Measurements from ENCODE around the gene BACE2.

The BACE2 gene

GRCh38 chr21:41220208-41220733, 52.3 kb downstream of the BACE2 start:
- no peak overlapping the region for H3K4me3 ChIP-seq (ENCODE audit: low read depth in 1 of 2, low read length in 2 of 2)
- H3K9me3 ChIP-seq (ENCODE audit: control insufficient read depth in 1 of 2, low read length in 2 of 2), result no peaks in the 10 kb centered on the region
- H3K4me1 ChIP-seq (ENCODE audit: control insufficient read depth in 1 of 2, insufficient read depth in 2 of 2, low read length in 2 of 2), result peaks cover 12 to 15% of the 10 kb centered on the region in 2 donors
- H3K27me3 ChIP-seq (ENCODE audit: control insufficient read depth in 1 of 2, insufficient read depth in 2 of 2, low read length in 2 of 2), result no peaks in the 10 kb centered on the region
- H3K36me3 ChIP-seq (ENCODE audit: control insufficient read depth in 1 of 2, insufficient read depth in 2 of 2, low read length in 2 of 2), result no peaks in the 10 kb centered on the region
- H3K27ac ChIP-seq (ENCODE audit: low read depth, low read length), result no peak overlapping the region
- H3K9ac ChIP-seq (ENCODE audit: low read depth in 1 of 2, low read length in 2 of 2), result no peak overlapping the region

GRCh38 chr21:41222247-41223068, 54.5 kb downstream of the BACE2 start:
- H3K4me1 ChIP-seq (ENCODE audit: control insufficient read depth in 1 of 2, insufficient read depth in 2 of 2, low read length in 2 of 2), result peaks cover 12 to 20% of the 10 kb centered on the region in 2 donors
- H3K9me3 ChIP-seq (ENCODE audit: control insufficient read depth in 1 of 2, low read length in 2 of 2), result no peaks in the 10 kb centered on the region
- peaks cover 4 to 8% of the 10 kb centered on the region in 2 donors for H3K36me3 ChIP-seq (ENCODE audit: control insufficient read depth in 1 of 2, insufficient read depth in 2 of 2, low read length in 2 of 2)
- H3K4me3 ChIP-seq (ENCODE audit: low read depth in 1 of 2, low read length in 2 of 2), result no peak overlapping the region
- no peaks in the 10 kb centered on the region for H3K27me3 ChIP-seq (ENCODE audit: control insufficient read depth in 1 of 2, insufficient read depth in 2 of 2, low read length in 2 of 2)
- H3K9ac ChIP-seq (ENCODE audit: low read depth in 1 of 2, low read length in 2 of 2), result no peak overlapping the region
- no peak overlapping the region for H3K27ac ChIP-seq (ENCODE audit: low read depth, low read length)

GRCh38 chr21:41226853-41227252, 58.9 kb downstream of the BACE2 start:
- H3K4me3 ChIP-seq (ENCODE audit: low read depth in 1 of 2, low read length in 2 of 2), result no peak overlapping the region
- peaks cover 16 to 20% of the 10 kb centered on the region in 2 donors for H3K4me1 ChIP-seq (ENCODE audit: control insufficient read depth in 1 of 2, insufficient read depth in 2 of 2, low read length in 2 of 2)
- no peak overlapping the region for H3K9ac ChIP-seq (ENCODE audit: low read depth in 1 of 2, low read length in 2 of 2)
- no peaks in the 10 kb centered on the region for H3K27me3 ChIP-seq (ENCODE audit: control insufficient read depth in 1 of 2, insufficient read depth in 2 of 2, low read length in 2 of 2)
- no peaks in the 10 kb centered on the region for H3K9me3 ChIP-seq (ENCODE audit: control insufficient read depth in 1 of 2, low read length in 2 of 2)
- peaks cover 10 to 15% of the 10 kb centered on the region in 2 donors for H3K36me3 ChIP-seq (ENCODE audit: control insufficient read depth in 1 of 2, insufficient read depth in 2 of 2, low read length in 2 of 2)
- H3K27ac ChIP-seq (ENCODE audit: low read depth, low read length), result no peak overlapping the region

GRCh38 chr21:41227357-41228005, 59.5 kb downstream of the BACE2 start:
- peaks cover 16 to 20% of the 10 kb centered on the region in 2 donors for H3K4me1 ChIP-seq (ENCODE audit: control insufficient read depth in 1 of 2, insufficient read depth in 2 of 2, low read length in 2 of 2)
- H3K4me3 ChIP-seq (ENCODE audit: low read depth in 1 of 2, low read length in 2 of 2), result no peak overlapping the region
- peak overlapping the region; percentile 45 for H3K27ac ChIP-seq (ENCODE audit: low read depth, low read length)
- H3K9me3 ChIP-seq (ENCODE audit: control insufficient read depth in 1 of 2, low read length in 2 of 2), result no peaks in the 10 kb centered on the region
- H3K36me3 ChIP-seq (ENCODE audit: control insufficient read depth in 1 of 2, insufficient read depth in 2 of 2, low read length in 2 of 2), result peaks cover 10 to 15% of the 10 kb centered on the region in 2 donors
- H3K27me3 ChIP-seq (ENCODE audit: control insufficient read depth in 1 of 2, insufficient read depth in 2 of 2, low read length in 2 of 2), result no peaks in the 10 kb centered on the region
- no peak overlapping the region for H3K9ac ChIP-seq (ENCODE audit: low read depth in 1 of 2, low read length in 2 of 2)

- peak overlapping the region; percentile 45 for H3K27ac ChIP-seq (ENCODE audit: low read depth, low read length)
- no peak overlapping the region for H3K4me3 ChIP-seq (ENCODE audit: low read depth in 1 of 2, low read length in 2 of 2)
- H3K9ac ChIP-seq (ENCODE audit: low read depth in 1 of 2, low read length in 2 of 2), result no peak overlapping the region
- H3K9me3 ChIP-seq (ENCODE audit: control insufficient read depth in 1 of 2, low read length in 2 of 2), result no peaks in the 10 kb centered on the region
- no peaks in the 10 kb centered on the region for H3K27me3 ChIP-seq (ENCODE audit: control insufficient read depth in 1 of 2, insufficient read depth in 2 of 2, low read length in 2 of 2)
- peaks cover 16 to 20% of the 10 kb centered on the region in 2 donors for H3K4me1 ChIP-seq (ENCODE audit: control insufficient read depth in 1 of 2, insufficient read depth in 2 of 2, low read length in 2 of 2)
- peaks cover 10 to 15% of the 10 kb centered on the region in 2 donors for H3K36me3 ChIP-seq (ENCODE audit: control insufficient read depth in 1 of 2, insufficient read depth in 2 of 2, low read length in 2 of 2)
These were observed 60.0 kb downstream of the BACE2 start for GRCh38 chr21:41228006-41228370.

- H3K4me1 ChIP-seq (ENCODE audit: control insufficient read depth in 1 of 2, insufficient read depth in 2 of 2, low read length in 2 of 2), result peaks cover 16 to 20% of the 10 kb centered on the region in 2 donors
- no peak overlapping the region for H3K27ac ChIP-seq (ENCODE audit: low read depth, low read length)
- no peak overlapping the region for H3K4me3 ChIP-seq (ENCODE audit: low read depth in 1 of 2, low read length in 2 of 2)
- no peaks in the 10 kb centered on the region for H3K27me3 ChIP-seq (ENCODE audit: control insufficient read depth in 1 of 2, insufficient read depth in 2 of 2, low read length in 2 of 2)
- H3K9ac ChIP-seq (ENCODE audit: low read depth in 1 of 2, low read length in 2 of 2), result no peak overlapping the region
- H3K9me3 ChIP-seq (ENCODE audit: control insufficient read depth in 1 of 2, low read length in 2 of 2), result no peaks in the 10 kb centered on the region
- H3K36me3 ChIP-seq (ENCODE audit: control insufficient read depth in 1 of 2, insufficient read depth in 2 of 2, low read length in 2 of 2), result peaks cover 10 to 15% of the 10 kb centered on the region in 2 donors
These were observed 60.5 kb downstream of the BACE2 start for GRCh38 chr21:41228492-41228891.

- H3K9me3 ChIP-seq (ENCODE audit: control insufficient read depth in 1 of 2, low read length in 2 of 2), result no peaks in the 10 kb centered on the region
- H3K9ac ChIP-seq (ENCODE audit: low read depth in 1 of 2, low read length in 2 of 2), result no peak overlapping the region
- peaks cover 10 to 15% of the 10 kb centered on the region in 2 donors for H3K36me3 ChIP-seq (ENCODE audit: control insufficient read depth in 1 of 2, insufficient read depth in 2 of 2, low read length in 2 of 2)
- no peak overlapping the region for H3K4me3 ChIP-seq (ENCODE audit: low read depth in 1 of 2, low read length in 2 of 2)
- H3K27ac ChIP-seq (ENCODE audit: low read depth, low read length), result no peak overlapping the region
- H3K4me1 ChIP-seq (ENCODE audit: control insufficient read depth in 1 of 2, insufficient read depth in 2 of 2, low read length in 2 of 2), result peaks cover 16 to 20% of the 10 kb centered on the region in 2 donors
- no peaks in the 10 kb centered on the region for H3K27me3 ChIP-seq (ENCODE audit: control insufficient read depth in 1 of 2, insufficient read depth in 2 of 2, low read length in 2 of 2)
These were observed 61.0 kb downstream of the BACE2 start for GRCh38 chr21:41228958-41229357.

- Histone ChIP-seq H3K27me3 (ENCODE audit: control insufficient read depth in 1 of 2, insufficient read depth in 2 of 2, low read length in 2 of 2) (no peaks in the 10 kb centered on the region), H3K4me3 (ENCODE audit: low read depth in 1 of 2, low read length in 2 of 2) (no peak overlapping the region), H3K36me3 (ENCODE audit: control insufficient read depth in 1 of 2, insufficient read depth in 2 of 2, low read length in 2 of 2) (peaks cover 10 to 15% of the 10 kb centered on the region in 2 donors), H3K9ac (ENCODE audit: low read depth in 1 of 2, low read length in 2 of 2) (no peak overlapping the region), H3K9me3 (ENCODE audit: control insufficient read depth in 1 of 2, low read length in 2 of 2) (no peaks in the 10 kb centered on the region), H3K4me1 (ENCODE audit: control insufficient read depth in 1 of 2, insufficient read depth in 2 of 2, low read length in 2 of 2) (peaks cover 16 to 20% of the 10 kb centered on the region in 2 donors), H3K27ac (ENCODE audit: low read depth, low read length) (no peak overlapping the region)
These were observed 61.7 kb downstream of the BACE2 start for GRCh38 chr21:41229509-41230248.

- Histone ChIP-seq H3K27ac (ENCODE audit: low read depth, low read length) (no peak overlapping the region), H3K4me1 (ENCODE audit: control insufficient read depth in 1 of 2, insufficient read depth in 2 of 2, low read length in 2 of 2) (peaks cover 16 to 19% of the 10 kb centered on the region in 2 donors), H3K27me3 (ENCODE audit: control insufficient read depth in 1 of 2, insufficient read depth in 2 of 2, low read length in 2 of 2) (no peaks in the 10 kb centered on the region), H3K36me3 (ENCODE audit: control insufficient read depth in 1 of 2, insufficient read depth in 2 of 2, low read length in 2 of 2) (peaks cover 10 to 15% of the 10 kb centered on the region in 2 donors), H3K9ac (ENCODE audit: low read depth in 1 of 2, low read length in 2 of 2) (no peak overlapping the region), H3K4me3 (ENCODE audit: low read depth in 1 of 2, low read length in 2 of 2) (no peak overlapping the region), H3K9me3 (ENCODE audit: control insufficient read depth in 1 of 2, low read length in 2 of 2) (no peaks in the 10 kb centered on the region)
These were observed 62.5 kb downstream of the BACE2 start for GRCh38 chr21:41230497-41230896.

Data from duodenal mucosa (tissue), 2 donors.